Fibroblast of the aortic adventitia (primary cell): Measurements from ENCODE around the gene KLHL29. TPM values are rescaled to one million over a fixed set of nuclear protein-coding genes. Genes with fewer than 3 reads are reported as not detected.

Experiments
- DNase-seq: peaks from one replicate; pipeline ENCODE4 v3.0.0-alpha.2; 2010; ENCODE audit warnings: low read depth
- H3K4me3 ChIP-seq: 2 replicates; pipeline ENCODE4 v1.5.1; 2011; ENCODE audit warnings: low read depth, mild to moderate bottlenecking, control low read depth, low read length, moderate library complexity
- CTCF ChIP-seq: IDR thresholded peaks from 2 replicates; pipeline ENCODE4 v1.5.1; 2011; ENCODE audit warnings: mild to moderate bottlenecking, low read length, control low read depth, inconsistent platforms; ENCODE audit not compliant: insufficient read depth
- total RNA-seq: library from RNA; depleted of rRNA; stranded (reverse); fragments of >200 nt; gene quantifications from 2 replicates; pipeline ENCODE4 v1.2.3, GENCODE V29; 2012; ENCODE audit warnings: low replicate concordance

The KLHL29 gene
- total RNA-seq, 1 donor: 4.7 TPM

DNA sequence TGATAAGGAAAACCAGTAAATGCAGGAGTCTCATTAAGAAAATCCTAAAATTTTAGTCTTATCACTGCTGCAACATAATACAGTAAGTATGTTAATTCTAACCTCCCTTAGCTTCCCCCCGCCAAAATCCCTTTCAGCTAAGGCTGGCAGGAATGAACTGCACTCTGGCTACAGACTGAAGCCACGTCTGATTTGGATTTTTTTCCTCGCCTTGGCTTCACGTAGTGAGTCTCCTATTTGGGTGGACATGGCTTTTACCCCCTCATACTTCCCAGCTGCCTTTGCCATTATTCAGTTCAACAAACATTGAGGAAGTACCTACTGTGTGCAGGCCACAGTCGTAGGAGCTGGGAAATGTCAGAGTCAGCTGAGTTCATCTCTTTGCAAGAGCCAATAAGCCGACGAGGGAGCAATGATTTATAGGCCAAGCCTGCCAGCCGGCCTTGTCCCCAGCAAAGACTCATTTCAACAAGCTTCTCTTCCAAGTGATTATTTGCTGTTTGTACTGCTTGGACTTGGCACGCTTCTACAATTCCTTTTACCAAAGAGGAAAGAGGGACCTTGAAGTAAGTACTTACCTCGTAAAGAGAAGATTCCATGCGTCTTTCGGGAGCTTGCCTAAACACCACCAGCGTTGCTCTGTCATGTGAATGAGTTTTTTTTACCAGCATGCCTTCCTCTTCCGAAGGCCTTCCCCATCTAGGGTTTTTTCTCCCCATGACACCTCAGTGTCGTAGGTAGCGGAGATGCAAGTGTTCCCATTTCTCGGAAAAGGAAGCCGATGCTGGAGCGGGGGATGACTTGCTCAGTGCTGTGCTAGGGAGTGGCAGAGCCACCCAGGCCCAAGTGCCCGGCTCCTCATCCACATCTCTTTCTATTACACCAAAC lies 138.6 kb downstream of the KLHL29 start:
- no peak overlapping the region for H3K4me3 ChIP-seq
- TF ChIP-seq CTCF: no peak
- DNase-seq: peak; percentile 82

DNA sequence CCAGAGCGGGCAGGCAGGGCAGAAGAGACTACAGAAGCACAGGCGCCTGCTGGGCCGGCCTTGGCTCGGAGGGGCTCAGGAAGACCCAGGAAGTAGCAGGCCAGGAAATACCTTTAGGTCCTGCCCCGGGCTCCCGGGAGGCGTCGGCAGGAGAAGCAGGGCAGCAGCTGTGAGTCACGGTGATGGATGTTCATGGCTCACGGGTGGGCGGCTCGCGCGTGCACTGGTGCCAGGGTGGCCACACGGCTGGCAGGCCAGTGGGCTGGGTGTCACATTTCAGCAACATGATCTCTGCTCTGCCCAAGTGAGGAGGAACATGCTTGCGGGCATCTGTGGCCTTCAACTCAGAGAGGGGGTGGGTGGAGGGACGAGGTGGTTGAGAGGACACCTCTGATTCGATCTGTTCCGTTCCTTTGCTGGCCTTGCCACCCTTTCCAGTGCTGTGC lies 139.3 kb downstream of the KLHL29 start:
- no peak for TF ChIP-seq CTCF
- DNase-seq: peak; percentile 30
- no peak overlapping the region for H3K4me3 ChIP-seq

- no peak for TF ChIP-seq CTCF
- no peak for DNase-seq
- H3K4me3 ChIP-seq: no peak overlapping the region
Measured at GRCh38 chr2:23525137-23525765, 140.3 kb downstream of the KLHL29 start.

GRCh38 chr2:23526114-23526513 lies 141.1 kb downstream of the KLHL29 start:
- no peak overlapping the region for H3K4me3 ChIP-seq
- TF ChIP-seq CTCF: no peak
- DNase-seq: no peak

GRCh38 chr2:23526835-23527790 lies 142.1 kb downstream of the KLHL29 start:
- DNase-seq: no peak
- H3K4me3 ChIP-seq: no peak overlapping the region
- no peak for TF ChIP-seq CTCF

DNA sequence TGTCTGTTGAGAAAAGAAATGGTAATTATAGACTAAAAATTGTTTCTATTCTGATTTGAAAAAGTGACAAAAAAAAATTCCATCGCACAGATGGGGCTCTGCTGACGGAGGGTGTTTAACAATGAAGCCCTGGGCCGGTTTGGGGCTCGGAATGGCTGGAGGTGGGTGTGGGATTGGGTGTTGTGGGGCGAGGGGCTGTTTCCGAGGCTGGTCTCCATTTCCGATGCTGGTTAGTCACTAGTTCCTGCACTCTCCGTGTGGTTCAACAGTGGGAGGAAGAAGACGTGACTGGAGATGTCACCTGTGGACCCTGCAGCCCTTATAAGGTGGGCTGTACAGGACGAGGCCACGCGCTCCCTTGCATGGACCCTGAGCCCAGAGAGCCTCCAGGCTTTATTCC lies 143.2 kb downstream of the KLHL29 start:
- no peak overlapping the region for H3K4me3 ChIP-seq
- TF ChIP-seq CTCF: no peak

More for the DNA sequence above, 143.2 kb downstream of the KLHL29 start:
- no peak for DNase-seq
